Erythroblast (primary cell): ENCODE data around the gene TRAF2.
"Not testable (repeated sequence)": the region's sequence is repeated elsewhere in the genome, so short reads cannot be mapped to it uniquely, and the experiment has no call there.

ENCODE experiments used
- GATA1 ChIP-seq: IDR thresholded peaks from 2 replicates; pipeline ENCODE4 v1.6.1; 2011; ENCODE audit warnings: low read depth, mild to moderate bottlenecking, control low read depth, low read length, moderate library complexity
- POLR2A ChIP-seq: IDR thresholded peaks from 2 replicates; pipeline ENCODE4 v1.6.1; 2011; ENCODE audit warnings: mild to moderate bottlenecking, low read length

DNA sequence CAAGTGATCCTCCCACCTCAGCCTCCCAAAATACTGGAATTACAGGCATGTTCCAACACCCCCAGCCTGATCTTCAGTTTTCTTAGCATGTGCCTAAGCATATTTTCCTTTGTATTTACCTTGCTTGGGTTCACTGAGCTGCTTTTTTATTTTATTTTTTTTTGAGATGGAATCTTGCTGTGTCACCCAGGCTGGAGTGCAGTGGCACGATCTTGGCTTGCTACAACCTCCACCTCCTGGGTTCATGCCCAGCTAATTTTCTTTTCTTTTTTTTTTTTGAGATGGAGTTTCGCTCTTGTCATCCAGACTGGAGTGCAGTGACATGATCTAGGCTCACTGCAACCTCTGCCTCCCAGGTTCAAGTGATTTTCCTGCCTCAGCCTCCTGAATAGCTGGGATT lies 16.7 kb upstream of the TRAF2 start:
- TF ChIP-seq POLR2A, GATA1: not testable (repeated sequence)
